Mucosa of rectum (tissue), 2 donors: ENCODE measurements around the gene COL16A1.

Source experiments
- H3K27ac ChIP-seq, 2 donors: one replicate each; pipeline ENCODE4 v1.7.0; 2013; ENCODE audit warnings: inconsistent platforms in 2 of 2, low read depth in 2 of 2, low read length in 2 of 2
- H3K27me3 ChIP-seq, 2 donors: one replicate each; pipeline ENCODE4 v1.7.0; 2013; ENCODE audit warnings: low read length in 2 of 2; ENCODE audit not compliant: control insufficient read depth in 2 of 2, insufficient read depth in 2 of 2
- H3K36me3 ChIP-seq, 2 donors: one replicate each; pipeline ENCODE4 v1.7.0; 2013; ENCODE audit warnings: low read length in 2 of 2; ENCODE audit not compliant: control insufficient read depth in 2 of 2, insufficient read depth in 2 of 2
- H3K4me1 ChIP-seq, 2 donors: one replicate each; pipeline ENCODE4 v1.7.0; 2013; ENCODE audit warnings: low read length in 2 of 2, mild to moderate bottlenecking in 1 of 2; ENCODE audit not compliant: control insufficient read depth in 2 of 2, insufficient read depth in 2 of 2
- H3K4me3 ChIP-seq, 2 donors: one replicate each; pipeline ENCODE4 v1.7.0; 2013; ENCODE audit warnings: low read length in 2 of 2
- H3K9ac ChIP-seq, 2 donors: one replicate each; pipeline ENCODE4 v1.7.0; 2013; ENCODE audit warnings: low read length in 2 of 2, low read depth in 1 of 2, mild to moderate bottlenecking in 1 of 2
- H3K9me3 ChIP-seq, 2 donors: one replicate each; pipeline ENCODE4 v1.7.0; 2013; ENCODE audit warnings: low read length in 2 of 2; ENCODE audit not compliant: control insufficient read depth in 2 of 2
- donor health status: healthy.
- donor health status: Normal muscosa, but diverticular disease.

Gene COL16A1

DNA sequence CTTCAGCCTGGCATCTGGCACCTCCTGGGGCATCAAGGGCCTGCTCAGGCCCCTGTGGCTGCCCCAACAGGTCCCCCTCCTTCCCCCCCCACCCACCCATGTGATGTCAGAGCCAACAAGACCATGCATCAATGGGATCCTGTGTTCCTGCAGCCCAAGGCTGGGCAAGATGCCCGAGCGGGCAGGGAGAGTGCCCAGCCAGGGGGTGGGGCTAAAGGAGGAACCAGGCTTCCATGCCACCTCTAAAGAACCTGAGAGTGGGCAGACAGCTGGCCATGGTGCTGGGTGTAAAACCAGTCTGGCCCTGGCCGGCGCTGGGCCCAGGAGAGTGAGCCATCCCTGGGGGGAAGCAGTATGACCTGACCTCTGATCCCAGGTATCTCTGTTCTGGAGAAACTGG, 7.6 kb downstream of the COL16A1 start:
- Histone ChIP-seq H3K36me3 (peaks cover 2 to 3% of the 10 kb centered on the region in 2 donors), H3K4me1 (peaks cover 7 to 8% of the 10 kb centered on the region in 2 donors), H3K27ac (no peak overlapping the region)

GRCh38 chr1:31695327-31695726, 8.5 kb downstream of the COL16A1 start:
- no peaks in the 10 kb centered on the region for H3K27me3 ChIP-seq
- H3K36me3 ChIP-seq = peaks cover 2 to 3% of the 10 kb centered on the region in 2 donors
- no peaks in the 10 kb centered on the region for H3K9me3 ChIP-seq
- peaks cover 0 to 4% of the 10 kb centered on the region in 2 donors for H3K4me1 ChIP-seq
- no peak overlapping the region for H3K27ac ChIP-seq
- no peak overlapping the region for H3K9ac ChIP-seq
- H3K4me3 ChIP-seq = no peak overlapping the region

More for the DNA sequence above, 7.6 kb downstream of the COL16A1 start:
- no peak overlapping the region for H3K4me3 ChIP-seq
- no peaks in the 10 kb centered on the region for H3K27me3 ChIP-seq
- H3K9me3 ChIP-seq = no peaks in the 10 kb centered on the region
- H3K9ac ChIP-seq = no peak overlapping the region

DNA sequence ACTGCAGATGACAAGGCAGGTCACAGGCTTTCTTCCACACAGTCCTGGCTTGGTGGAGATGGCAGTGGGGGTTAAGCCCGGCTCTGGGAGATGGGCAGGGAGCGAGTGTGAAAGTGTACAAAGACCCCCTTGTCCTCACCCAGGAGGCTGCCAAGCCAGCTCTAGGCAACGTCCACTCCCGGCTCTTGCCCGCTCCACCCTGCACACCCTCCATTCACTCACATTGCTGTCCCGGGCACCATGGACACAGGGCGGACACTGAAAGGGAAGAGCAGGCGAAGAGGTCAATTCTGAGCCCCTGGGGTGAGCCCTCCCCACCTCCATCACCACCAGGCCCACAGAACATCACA, 8.9 kb downstream of the COL16A1 start:
- H3K4me1 ChIP-seq = peaks cover 0 to 4% of the 10 kb centered on the region in 2 donors
- no peak overlapping the region for H3K27ac ChIP-seq

DNA sequence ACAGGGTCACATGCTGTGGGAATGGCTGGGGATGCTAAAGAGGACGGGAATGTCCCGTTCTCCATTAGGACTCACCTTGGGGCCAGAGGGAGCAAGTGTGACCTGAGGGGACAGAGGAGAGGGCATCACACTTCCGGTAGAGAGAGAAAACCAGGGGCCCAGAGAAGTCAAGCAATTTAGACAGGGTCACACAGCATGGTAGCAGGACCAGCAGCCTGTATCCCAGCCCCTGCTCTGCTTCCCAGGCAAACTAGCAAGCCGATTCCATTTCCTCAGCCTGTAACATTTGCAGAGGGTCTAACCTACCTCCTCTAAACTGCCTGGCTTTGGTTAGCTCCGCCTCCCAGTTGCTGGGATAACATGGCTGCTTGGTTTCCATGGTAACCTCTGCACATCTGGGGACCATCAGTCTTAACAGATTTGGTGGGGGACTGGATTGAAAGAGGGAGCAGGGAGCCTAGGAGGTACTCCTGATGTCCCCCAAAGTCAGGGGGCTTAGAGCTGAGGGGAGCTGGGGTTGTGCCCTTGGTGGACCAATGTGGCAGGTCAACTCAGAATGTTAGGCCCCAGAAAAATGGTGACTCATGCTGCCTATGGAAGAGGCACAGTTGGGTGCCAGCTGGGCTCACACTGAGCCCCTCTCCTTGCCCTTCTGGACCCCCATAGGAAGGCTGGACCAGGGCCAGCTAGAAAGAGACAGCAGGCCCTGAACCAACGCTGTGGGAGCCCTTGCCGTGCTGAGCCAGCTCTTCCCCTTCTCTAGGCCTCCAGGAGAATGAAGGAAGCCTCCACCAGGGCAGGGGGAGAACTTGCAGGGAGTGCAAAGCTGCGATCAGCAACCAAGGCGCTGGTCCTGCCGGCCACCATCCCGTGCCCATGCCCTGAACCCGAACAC, 9.5 kb downstream of the COL16A1 start:
- peaks cover 2 to 3% of the 10 kb centered on the region in 2 donors for H3K36me3 ChIP-seq
- no peak overlapping the region for H3K4me3 ChIP-seq
- H3K27me3 ChIP-seq = no peaks in the 10 kb centered on the region
- no peak overlapping the region for H3K27ac ChIP-seq
- no peaks in the 10 kb centered on the region for H3K4me1 ChIP-seq
- H3K9me3 ChIP-seq = no peaks in the 10 kb centered on the region
- H3K9ac ChIP-seq = no peak overlapping the region

More for the DNA sequence above, 8.9 kb downstream of the COL16A1 start:
- H3K9me3 ChIP-seq = no peaks in the 10 kb centered on the region
- H3K27me3 ChIP-seq = no peaks in the 10 kb centered on the region
- H3K4me3 ChIP-seq = no peak overlapping the region
- H3K36me3 ChIP-seq = peaks cover 2 to 3% of the 10 kb centered on the region in 2 donors
- no peak overlapping the region for H3K9ac ChIP-seq

DNA sequence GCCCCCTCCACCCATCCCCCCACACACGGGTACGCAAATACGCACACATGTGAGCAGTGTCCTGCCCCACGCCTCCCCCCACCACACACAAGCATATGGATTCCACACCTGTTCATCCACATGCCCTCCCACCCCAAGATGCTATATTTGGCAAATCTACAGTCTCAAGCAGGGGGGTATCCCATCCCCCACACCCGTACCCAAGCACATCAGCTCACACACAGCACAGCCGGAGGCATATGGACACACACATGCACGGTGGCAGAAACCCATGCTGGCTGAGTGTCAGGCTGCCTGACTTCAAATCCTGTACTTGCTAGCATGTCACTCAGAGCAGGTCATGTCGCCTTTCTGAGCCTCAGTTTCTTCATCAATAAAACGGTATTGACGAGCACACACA, 10.6 kb downstream of the COL16A1 start:
- Histone ChIP-seq H3K9me3 (no peaks in the 10 kb centered on the region), H3K27me3 (no peaks in the 10 kb centered on the region), H3K9ac (no peak overlapping the region), H3K27ac (no peak overlapping the region), H3K4me1 (peaks cover 0 to 5% of the 10 kb centered on the region in 2 donors), H3K4me3 (no peak overlapping the region), H3K36me3 (peaks cover 2 to 3% of the 10 kb centered on the region in 2 donors)

- H3K9me3 ChIP-seq = no peaks in the 10 kb centered on the region
- H3K4me1 ChIP-seq = peaks cover 0 to 5% of the 10 kb centered on the region in 2 donors
- no peaks in the 10 kb centered on the region for H3K27me3 ChIP-seq
- no peak overlapping the region for H3K27ac ChIP-seq
- H3K9ac ChIP-seq = no peak overlapping the region
- H3K4me3 ChIP-seq = no peak overlapping the region
- H3K36me3 ChIP-seq = no peaks in the 10 kb centered on the region
Observed at GRCh38 chr1:31691951-31692350, 11.9 kb downstream of the COL16A1 start.

- no peaks in the 10 kb centered on the region for H3K9me3 ChIP-seq
- H3K36me3 ChIP-seq = no peaks in the 10 kb centered on the region
- H3K27me3 ChIP-seq = no peaks in the 10 kb centered on the region
Observed at GRCh38 chr1:31691446-31691845, 12.4 kb downstream of the COL16A1 start.

GRCh38 chr1:31690921-31691320, 12.9 kb downstream of the COL16A1 start:
- Histone ChIP-seq H3K27ac (no peak overlapping the region), H3K36me3 (no peaks in the 10 kb centered on the region), H3K9ac (no peak overlapping the region), H3K9me3 (no peaks in the 10 kb centered on the region), H3K27me3 (no peaks in the 10 kb centered on the region), H3K4me1 (peaks cover 0 to 5% of the 10 kb centered on the region in 2 donors), H3K4me3 (no peak overlapping the region)

More at GRCh38 chr1:31691446-31691845, 12.4 kb downstream of the COL16A1 start:
- peaks cover 0 to 5% of the 10 kb centered on the region in 2 donors for H3K4me1 ChIP-seq
- H3K27ac ChIP-seq = no peak overlapping the region
- no peak overlapping the region for H3K4me3 ChIP-seq
- no peak overlapping the region for H3K9ac ChIP-seq

- no peaks in the 10 kb centered on the region for H3K27me3 ChIP-seq
- H3K4me3 ChIP-seq = no peak overlapping the region
- peaks cover 0 to 5% of the 10 kb centered on the region in 2 donors for H3K4me1 ChIP-seq
- H3K9me3 ChIP-seq = no peaks in the 10 kb centered on the region
- no peak overlapping the region for H3K27ac ChIP-seq
- H3K36me3 ChIP-seq = no peaks in the 10 kb centered on the region
- no peak overlapping the region for H3K9ac ChIP-seq
Observed at GRCh38 chr1:31689854-31690253, 14.0 kb downstream of the COL16A1 start.

- H3K36me3 ChIP-seq = no peaks in the 10 kb centered on the region
- H3K4me3 ChIP-seq = no peak overlapping the region
- H3K9me3 ChIP-seq = no peaks in the 10 kb centered on the region
- H3K9ac ChIP-seq = no peak overlapping the region
- H3K27ac ChIP-seq = no peak overlapping the region
- H3K27me3 ChIP-seq = no peaks in the 10 kb centered on the region
- H3K4me1 ChIP-seq = peaks cover 0 to 5% of the 10 kb centered on the region in 2 donors
Observed at GRCh38 chr1:31689379-31689778, 14.4 kb downstream of the COL16A1 start.
